ENCODE measurements around the gene N4BP2. TPM values are rescaled to one million over a fixed set of nuclear protein-coding genes. Genes with fewer than 3 reads are reported as not detected.

N4BP2 gene
- total RNA-seq, 1 experiment from 2014 or later, result 5.3 TPM

DNA sequence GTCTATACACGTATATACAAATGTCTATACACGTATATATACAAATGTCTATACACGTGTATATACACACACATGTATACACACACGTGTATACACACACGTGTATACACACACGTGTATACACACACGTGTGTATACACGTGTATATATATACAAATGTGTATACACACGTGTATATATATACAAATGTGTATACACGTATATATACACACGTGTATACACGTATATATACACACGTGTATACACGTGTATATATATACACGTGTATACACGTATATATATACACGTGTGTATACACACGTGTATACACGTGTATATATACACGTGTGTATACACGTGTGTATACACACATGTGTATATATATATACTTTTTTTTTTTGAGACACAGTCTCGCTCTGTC, 23.9 kb upstream of the N4BP2 start:
- Mint-ChIP-seq H3K36me3 (ENCODE audit: insufficient read depth, unreplicated experiment) (no peaks in the 10 kb centered on the region), H3K9me3 (ENCODE audit: low read depth, unreplicated experiment) (no peaks in the 10 kb centered on the region), H3K4me3 (ENCODE audit: low read depth, unreplicated experiment) (no peak overlapping the region), H3K27me3 (ENCODE audit: unreplicated experiment) (no peaks in the 10 kb centered on the region), H3K27ac (ENCODE audit: unreplicated experiment) (no peak overlapping the region), H3K4me1 (ENCODE audit: low read depth, unreplicated experiment) (no peaks in the 10 kb centered on the region)
- no TSS peak for BruUV-seq (replicated peaks)
- TF ChIP-seq, protein P1, sequence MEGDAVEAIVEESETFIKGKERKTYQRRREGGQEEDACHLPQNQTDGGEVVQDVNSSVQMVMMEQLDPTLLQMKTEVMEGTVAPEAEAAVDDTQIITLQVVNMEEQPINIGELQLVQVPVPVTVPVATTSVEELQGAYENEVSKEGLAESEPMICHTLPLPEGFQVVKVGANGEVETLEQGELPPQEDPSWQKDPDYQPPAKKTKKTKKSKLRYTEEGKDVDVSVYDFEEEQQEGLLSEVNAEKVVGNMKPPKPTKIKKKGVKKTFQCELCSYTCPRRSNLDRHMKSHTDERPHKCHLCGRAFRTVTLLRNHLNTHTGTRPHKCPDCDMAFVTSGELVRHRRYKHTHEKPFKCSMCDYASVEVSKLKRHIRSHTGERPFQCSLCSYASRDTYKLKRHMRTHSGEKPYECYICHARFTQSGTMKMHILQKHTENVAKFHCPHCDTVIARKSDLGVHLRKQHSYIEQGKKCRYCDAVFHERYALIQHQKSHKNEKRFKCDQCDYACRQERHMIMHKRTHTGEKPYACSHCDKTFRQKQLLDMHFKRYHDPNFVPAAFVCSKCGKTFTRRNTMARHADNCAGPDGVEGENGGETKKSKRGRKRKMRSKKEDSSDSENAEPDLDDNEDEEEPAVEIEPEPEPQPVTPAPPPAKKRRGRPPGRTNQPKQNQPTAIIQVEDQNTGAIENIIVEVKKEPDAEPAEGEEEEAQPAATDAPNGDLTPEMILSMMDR (IDR thresholded peaks at IDR 0.05; ENCODE audit: unreplicated experiment), result no peak
- intact Hi-C loops (cut with micrococcal nuclease; ENCODE audit: unreplicated experiment), result no loop called here
- DNase-seq, result no peak
- CTCF ChIA-PET, result no interaction called here

DNA sequence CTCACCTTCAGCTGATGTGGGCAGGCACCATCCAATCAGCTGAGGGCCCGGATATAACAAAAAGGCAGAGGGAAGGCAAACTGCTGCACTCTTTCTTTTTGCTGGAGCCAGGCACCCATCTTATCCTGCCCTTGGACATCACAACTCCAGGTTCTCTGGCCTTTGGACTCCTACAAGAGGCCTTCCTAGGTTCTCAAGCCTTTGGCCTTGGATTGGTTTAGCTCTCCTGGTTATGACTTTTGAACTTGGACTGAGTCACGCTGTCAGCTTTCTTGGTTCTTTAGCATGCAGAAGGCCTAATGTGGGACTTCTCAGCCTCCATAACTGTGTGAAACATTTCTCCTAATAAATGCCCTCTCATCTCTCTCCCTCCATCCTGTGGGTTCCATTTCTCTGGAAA, 23.0 kb upstream of the N4BP2 start:
- no peaks in the 10 kb centered on the region for H3K4me1 Mint-ChIP-seq (ENCODE audit: low read depth, unreplicated experiment)
- TF ChIP-seq, protein P1 (IDR thresholded peaks at IDR 0.05; ENCODE audit: unreplicated experiment), result no peak
- intact Hi-C loops (cut with micrococcal nuclease; ENCODE audit: unreplicated experiment), result no loop called here
- no peak overlapping the region for H3K27ac Mint-ChIP-seq (ENCODE audit: unreplicated experiment)
- no TSS peak for BruUV-seq (replicated peaks)
- H3K27me3 Mint-ChIP-seq (ENCODE audit: unreplicated experiment), result no peaks in the 10 kb centered on the region
- CTCF ChIA-PET, result no interaction called here
- no peaks in the 10 kb centered on the region for H3K9me3 Mint-ChIP-seq (ENCODE audit: low read depth, unreplicated experiment)
- H3K36me3 Mint-ChIP-seq (ENCODE audit: insufficient read depth, unreplicated experiment), result no peaks in the 10 kb centered on the region
- no peak for DNase-seq
- no peak overlapping the region for H3K4me3 Mint-ChIP-seq (ENCODE audit: low read depth, unreplicated experiment)

- BruUV-seq (replicated peaks), result no TSS peak
- H3K27ac Mint-ChIP-seq (ENCODE audit: unreplicated experiment), result no peak overlapping the region
- H3K9me3 Mint-ChIP-seq (ENCODE audit: low read depth, unreplicated experiment), result no peaks in the 10 kb centered on the region
- intact Hi-C loops (cut with micrococcal nuclease; ENCODE audit: unreplicated experiment), result no loop called here
- H3K4me1 Mint-ChIP-seq (ENCODE audit: low read depth, unreplicated experiment), result no peaks in the 10 kb centered on the region
- H3K36me3 Mint-ChIP-seq (ENCODE audit: insufficient read depth, unreplicated experiment), result no peaks in the 10 kb centered on the region
- no peak overlapping the region for H3K4me3 Mint-ChIP-seq (ENCODE audit: low read depth, unreplicated experiment)
- DNase-seq, result no peak
- H3K27me3 Mint-ChIP-seq (ENCODE audit: unreplicated experiment), result no peaks in the 10 kb centered on the region
- TF ChIP-seq, protein P1 (IDR thresholded peaks at IDR 0.05; ENCODE audit: unreplicated experiment), result no peak
- CTCF ChIA-PET, result no interaction called here
Observed at GRCh38 chr4:40038977-40039376, 17.7 kb upstream of the N4BP2 start.

GRCh38 chr4:40040908-40041307, 15.7 kb upstream of the N4BP2 start:
- intact Hi-C loops (cut with micrococcal nuclease; ENCODE audit: unreplicated experiment), result no loop called here
- no peaks in the 10 kb centered on the region for H3K36me3 Mint-ChIP-seq (ENCODE audit: insufficient read depth, unreplicated experiment)
- no peaks in the 10 kb centered on the region for H3K27me3 Mint-ChIP-seq (ENCODE audit: unreplicated experiment)
- no peak for DNase-seq
- no peaks in the 10 kb centered on the region for H3K9me3 Mint-ChIP-seq (ENCODE audit: low read depth, unreplicated experiment)
- H3K4me3 Mint-ChIP-seq (ENCODE audit: low read depth, unreplicated experiment), result no peak overlapping the region
- BruUV-seq (replicated peaks), result no TSS peak
- TF ChIP-seq, protein P1 (IDR thresholded peaks at IDR 0.05; ENCODE audit: unreplicated experiment), result no peak
- CTCF ChIA-PET, result no interaction called here
- peaks cover under 1% of the 10 kb centered on the region for H3K4me1 Mint-ChIP-seq (ENCODE audit: low read depth, unreplicated experiment)
- no peak overlapping the region for H3K27ac Mint-ChIP-seq (ENCODE audit: unreplicated experiment)

- intact Hi-C loops (cut with micrococcal nuclease; ENCODE audit: unreplicated experiment), result no loop called here
- no TSS peak for BruUV-seq (replicated peaks)
Observed at GRCh38 chr4:40043786-40044185, 12.9 kb upstream of the N4BP2 start.

More at GRCh38 chr4:40043786-40044185, 12.9 kb upstream of the N4BP2 start:
- Mint-ChIP-seq H3K36me3 (ENCODE audit: insufficient read depth, unreplicated experiment) (no peaks in the 10 kb centered on the region), H3K9me3 (ENCODE audit: low read depth, unreplicated experiment) (no peaks in the 10 kb centered on the region), H3K27ac (ENCODE audit: unreplicated experiment) (no peak overlapping the region), H3K4me1 (ENCODE audit: low read depth, unreplicated experiment) (peaks cover 8% of the 10 kb centered on the region), H3K4me3 (ENCODE audit: low read depth, unreplicated experiment) (no peak overlapping the region), H3K27me3 (ENCODE audit: unreplicated experiment) (no peaks in the 10 kb centered on the region)
- TF ChIP-seq, protein P1 (IDR thresholded peaks at IDR 0.05; ENCODE audit: unreplicated experiment), result no peak
- DNase-seq, result no peak
- CTCF ChIA-PET, result no interaction called here
